HepG2 (cell line): ENCODE results near the gene S100A10. TPM values are rescaled to one million over a fixed set of nuclear protein-coding genes. Genes with fewer than 3 reads are reported as not detected.

Source experiments
- ARNT2 ChIP-seq: sonication (generic); formaldehyde crosslinking; IDR thresholded peaks from 2 replicates; pipeline ENCODE4 v1.8.0; 2022; ENCODE audit warnings: mild to moderate bottlenecking, low read depth, missing genetic modification reagents, moderate library complexity
- BORCS8-MEF2B ChIP-seq: sonication (generic); formaldehyde crosslinking; IDR thresholded peaks from 2 replicates; pipeline ENCODE4 v1.8.0; 2022; ENCODE audit warnings: mild to moderate bottlenecking, missing genetic modification reagents
- EP300 ChIP-seq, 3 experiments: sonication (generic) in 1 of 3; formaldehyde crosslinking in 1 of 3; IDR thresholded peaks; 2 replicates each; pipeline versions ENCODE4 v1.5.1 to v1.6.1; 2011 to 2020; ENCODE audit warnings: low read depth in 2 of 3, low read length in 2 of 3, borderline replicate concordance in 1 of 3, improper control_type of control experiment in 1 of 3, mild to moderate bottlenecking in 1 of 3, missing genetic modification reagents in 1 of 3, moderate library complexity in 1 of 3
- HDAC6 ChIP-seq: fragments of 200-600 bp; sonication (generic); IDR thresholded peaks from 2 replicates; pipeline ENCODE4 v1.7.0; 2017; ENCODE audit warnings: mild to moderate bottlenecking, antibody characterized with exemption, low read length, low read depth
- HNF4A ChIP-seq: sonication (generic); formaldehyde crosslinking; IDR thresholded peaks from 2 replicates; pipeline ENCODE4 v1.4.0; 2020; ENCODE audit warnings: missing genetic modification reagents
- HNF4G ChIP-seq, 2 experiments: sonication (generic) in 1 of 2; formaldehyde crosslinking in 1 of 2; IDR thresholded peaks; 2 replicates each; pipeline versions ENCODE4 v1.4.0 to v1.6.1; 2011 to 2020; ENCODE audit warnings: borderline replicate concordance in 2 of 2, low read depth in 2 of 2, mild to moderate bottlenecking in 2 of 2, low read length in 1 of 2, missing genetic modification reagents in 1 of 2, moderate library complexity in 1 of 2
- MLLT10 ChIP-seq: sonication (generic); formaldehyde crosslinking; IDR thresholded peaks from 2 replicates; pipeline ENCODE4 v1.4.0; 2020; ENCODE audit warnings: missing genetic modification reagents
- RAD51 ChIP-seq: fragments of 450-650 bp; IDR thresholded peaks from 2 replicates; pipeline ENCODE4 v1.6.1; 2016; ENCODE audit warnings: borderline replicate concordance
- RFXAP ChIP-seq: sonication (generic); formaldehyde crosslinking; IDR thresholded peaks from 2 replicates; pipeline ENCODE4 v1.4.0; 2020; ENCODE audit warnings: missing genetic modification reagents, borderline replicate concordance
- SNRNP70 ChIP-seq: fragments of 200-400 bp; formaldehyde crosslinking; IDR thresholded peaks from 2 replicates; pipeline ENCODE4 v1.6.1; 2017; ENCODE audit warnings: mild to moderate bottlenecking, low read depth, low read length, moderate library complexity
- SP2 ChIP-seq: sonication (generic); formaldehyde crosslinking; IDR thresholded peaks from 2 replicates; pipeline ENCODE4 v1.5.1; 2020; ENCODE audit warnings: mild to moderate bottlenecking, missing genetic modification reagents
- ZNF136 ChIP-seq: sonication (generic); formaldehyde crosslinking; IDR thresholded peaks from 2 replicates; pipeline ENCODE4 v1.8.1; 2022; ENCODE audit warnings: low read depth, mild to moderate bottlenecking, moderate library complexity, missing genetic modification reagents
- ZNF326 ChIP-seq: sonication (generic); formaldehyde crosslinking; IDR thresholded peaks from 2 replicates; pipeline ENCODE4 v1.4.0; 2020; ENCODE audit warnings: missing genetic modification reagents, borderline replicate concordance
- ZNF761 ChIP-seq: sonication (generic); formaldehyde crosslinking; conservative IDR thresholded peaks from 2 replicates; pipeline ENCODE4 v1.4.0; 2020; ENCODE audit warnings: mild to moderate bottlenecking, missing genetic modification reagents
- ZSCAN29 ChIP-seq: sonication (generic); formaldehyde crosslinking; conservative IDR thresholded peaks from 2 replicates; pipeline ENCODE4 v1.4.0; 2020; ENCODE audit warnings: mild to moderate bottlenecking, missing genetic modification reagents
- polyA plus RNA-seq, 8 experiments: library from polyadenylated mRNA; depleted of rRNA in 3 of 8; stranded (reverse) in 7 of 8; unstranded in 1 of 8; fragments of >200 nt; fragmentation: Illumina TruSeq in 4 of 8; extraction: Trizol in 4 of 8; gene quantifications; 2 replicates each; pipeline versions ENCODE4 v1.2.1 to v1.2.3, GENCODE V29; 2011 to 2016; ENCODE audit warnings: low read depth in 4 of 8, missing spikeins in 1 of 8, mixed read lengths in 1 of 8; ENCODE audit not compliant: insufficient read depth in 1 of 8
- total RNA-seq, 5 experiments: library from RNA; depleted of rRNA; stranded (reverse); fragments of >200 nt; fragmentation: Illumina TruSeq; extraction: Trizol; gene quantifications; 2 replicates each; pipeline ENCODE4 v1.2.3, GENCODE V29; 2016; ENCODE audit warnings: low read depth in 1 of 5
- TF ChIP-seq, protein P1 (sequence below): sonication (generic); formaldehyde crosslinking; IDR thresholded peaks from 2 replicates; pipeline ENCODE4 v1.5.0; 2020; ENCODE audit warnings: mild to moderate bottlenecking, missing genetic modification reagents
- TF ChIP-seq, protein P2 (sequence below): sonication (generic); formaldehyde crosslinking; IDR thresholded peaks from 2 replicates; pipeline ENCODE4 v1.5.0; 2020; ENCODE audit warnings: missing genetic modification reagents
- TF ChIP-seq, protein P3 (sequence below): sonication (generic); formaldehyde crosslinking; IDR thresholded peaks from 2 replicates; pipeline ENCODE4 v1.5.0; 2020; ENCODE audit warnings: mild to moderate bottlenecking, missing genetic modification reagents
- TF ChIP-seq, protein P4 (sequence below): IDR thresholded peaks from 2 replicates; pipeline ENCODE4 v1.6.1; 2018; ENCODE audit warnings: missing genetic modification reagents

Gene S100A10
- total and polyA plus RNA-seq, 2 of the 13 experiments (the other 11 are each of a cell fraction or from before 2014, with no cell fraction given): 16.8 to 28.7 TPM

DNA sequence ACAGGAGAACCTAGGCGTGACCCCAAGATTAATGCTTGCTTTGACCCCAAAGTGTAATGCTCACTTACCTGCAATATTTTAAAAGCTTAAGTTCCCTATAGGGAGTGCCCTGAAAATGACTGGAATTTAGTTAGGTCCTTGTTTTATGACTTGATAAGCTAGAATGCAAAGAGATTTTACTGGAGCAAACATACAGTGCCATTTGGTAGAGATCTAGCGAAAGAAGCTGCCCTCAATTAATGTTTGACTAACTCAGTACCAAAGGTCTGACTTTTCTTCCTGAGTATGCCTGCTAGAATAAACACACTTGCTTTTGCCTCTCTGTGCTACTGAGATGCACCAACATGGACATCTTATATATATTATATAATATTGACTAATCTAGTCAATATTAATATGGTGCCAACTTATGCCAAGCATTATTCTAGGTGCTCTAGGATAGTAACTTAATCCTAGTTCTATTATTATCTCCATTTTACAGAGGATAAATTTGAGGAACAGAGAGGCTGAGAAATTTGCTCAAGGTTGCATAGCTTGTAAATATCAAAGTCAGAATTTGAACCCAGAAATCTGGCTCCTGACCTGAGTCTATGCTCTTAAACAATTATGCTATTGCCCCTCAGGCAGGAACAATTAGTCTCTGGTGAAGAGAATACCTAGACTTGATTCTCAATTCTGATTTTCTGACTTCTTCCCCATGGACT, 18.2 kb downstream of the S100A10 start (continued):
- TF ChIP-seq, protein P1, sequence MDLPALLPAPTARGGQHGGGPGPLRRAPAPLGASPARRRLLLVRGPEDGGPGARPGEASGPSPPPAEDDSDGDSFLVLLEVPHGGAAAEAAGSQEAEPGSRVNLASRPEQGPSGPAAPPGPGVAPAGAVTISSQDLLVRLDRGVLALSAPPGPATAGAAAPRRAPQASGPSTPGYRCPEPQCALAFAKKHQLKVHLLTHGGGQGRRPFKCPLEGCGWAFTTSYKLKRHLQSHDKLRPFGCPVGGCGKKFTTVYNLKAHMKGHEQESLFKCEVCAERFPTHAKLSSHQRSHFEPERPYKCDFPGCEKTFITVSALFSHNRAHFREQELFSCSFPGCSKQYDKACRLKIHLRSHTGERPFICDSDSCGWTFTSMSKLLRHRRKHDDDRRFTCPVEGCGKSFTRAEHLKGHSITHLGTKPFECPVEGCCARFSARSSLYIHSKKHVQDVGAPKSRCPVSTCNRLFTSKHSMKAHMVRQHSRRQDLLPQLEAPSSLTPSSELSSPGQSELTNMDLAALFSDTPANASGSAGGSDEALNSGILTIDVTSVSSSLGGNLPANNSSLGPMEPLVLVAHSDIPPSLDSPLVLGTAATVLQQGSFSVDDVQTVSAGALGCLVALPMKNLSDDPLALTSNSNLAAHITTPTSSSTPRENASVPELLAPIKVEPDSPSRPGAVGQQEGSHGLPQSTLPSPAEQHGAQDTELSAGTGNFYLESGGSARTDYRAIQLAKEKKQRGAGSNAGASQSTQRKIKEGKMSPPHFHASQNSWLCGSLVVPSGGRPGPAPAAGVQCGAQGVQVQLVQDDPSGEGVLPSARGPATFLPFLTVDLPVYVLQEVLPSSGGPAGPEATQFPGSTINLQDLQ: no peak
- no peak for TF ChIP-seq ZNF326
- no peak for TF ChIP-seq SNRNP70
- no peak for TF ChIP-seq HDAC6
- no peak for TF ChIP-seq RFXAP (CRISPR knock-in tag)
- no peak for TF ChIP-seq ZNF136 (CRISPR knock-in tag)
- no peak for TF ChIP-seq ZNF761 (CRISPR knock-in tag)
- TF ChIP-seq, protein P2, sequence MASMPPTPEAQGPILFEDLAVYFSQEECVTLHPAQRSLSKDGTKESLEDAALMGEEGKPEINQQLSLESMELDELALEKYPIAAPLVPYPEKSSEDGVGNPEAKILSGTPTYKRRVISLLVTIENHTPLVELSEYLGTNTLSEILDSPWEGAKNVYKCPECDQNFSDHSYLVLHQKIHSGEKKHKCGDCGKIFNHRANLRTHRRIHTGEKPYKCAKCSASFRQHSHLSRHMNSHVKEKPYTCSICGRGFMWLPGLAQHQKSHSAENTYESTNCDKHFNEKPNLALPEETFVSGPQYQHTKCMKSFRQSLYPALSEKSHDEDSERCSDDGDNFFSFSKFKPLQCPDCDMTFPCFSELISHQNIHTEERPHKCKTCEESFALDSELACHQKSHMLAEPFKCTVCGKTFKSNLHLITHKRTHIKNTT (CRISPR knock-in tag): no peak
- no peak for TF ChIP-seq ZSCAN29 (CRISPR knock-in tag)
- TF ChIP-seq, protein P3, sequence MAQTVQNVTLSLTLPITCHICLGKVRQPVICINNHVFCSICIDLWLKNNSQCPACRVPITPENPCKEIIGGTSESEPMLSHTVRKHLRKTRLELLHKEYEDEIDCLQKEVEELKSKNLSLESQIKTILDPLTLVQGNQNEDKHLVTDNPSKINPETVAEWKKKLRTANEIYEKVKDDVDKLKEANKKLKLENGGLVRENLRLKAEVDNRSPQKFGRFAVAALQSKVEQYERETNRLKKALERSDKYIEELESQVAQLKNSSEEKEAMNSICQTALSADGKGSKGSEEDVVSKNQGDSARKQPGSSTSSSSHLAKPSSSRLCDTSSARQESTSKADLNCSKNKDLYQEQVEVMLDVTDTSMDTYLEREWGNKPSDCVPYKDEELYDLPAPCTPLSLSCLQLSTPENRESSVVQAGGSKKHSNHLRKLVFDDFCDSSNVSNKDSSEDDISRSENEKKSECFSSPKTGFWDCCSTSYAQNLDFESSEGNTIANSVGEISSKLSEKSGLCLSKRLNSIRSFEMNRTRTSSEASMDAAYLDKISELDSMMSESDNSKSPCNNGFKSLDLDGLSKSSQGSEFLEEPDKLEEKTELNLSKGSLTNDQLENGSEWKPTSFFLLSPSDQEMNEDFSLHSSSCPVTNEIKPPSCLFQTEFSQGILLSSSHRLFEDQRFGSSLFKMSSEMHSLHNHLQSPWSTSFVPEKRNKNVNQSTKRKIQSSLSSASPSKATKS (CRISPR knock-in tag): no peak
- peak in 1 of 2 experiments; percentile 26; a peak in 1 of 4 replicates for TF ChIP-seq EP300 (IDR thresholded peaks at IDR 0.05; ENCODE audit: low read depth in 2 of 2, low read length in 2 of 2)
- no peak for TF ChIP-seq EP300 (CRISPR knock-in tag; IDR thresholded peaks at IDR 0.05; ENCODE audit: borderline replicate concordance)
- no peak for TF ChIP-seq ARNT2 (CRISPR knock-in tag)
- TF ChIP-seq SP2: no peak
- no peak for TF ChIP-seq MLLT10 (CRISPR knock-in tag)
- TF ChIP-seq HNF4A (CRISPR knock-in tag): peak; percentile 68
- TF ChIP-seq, protein P4, sequence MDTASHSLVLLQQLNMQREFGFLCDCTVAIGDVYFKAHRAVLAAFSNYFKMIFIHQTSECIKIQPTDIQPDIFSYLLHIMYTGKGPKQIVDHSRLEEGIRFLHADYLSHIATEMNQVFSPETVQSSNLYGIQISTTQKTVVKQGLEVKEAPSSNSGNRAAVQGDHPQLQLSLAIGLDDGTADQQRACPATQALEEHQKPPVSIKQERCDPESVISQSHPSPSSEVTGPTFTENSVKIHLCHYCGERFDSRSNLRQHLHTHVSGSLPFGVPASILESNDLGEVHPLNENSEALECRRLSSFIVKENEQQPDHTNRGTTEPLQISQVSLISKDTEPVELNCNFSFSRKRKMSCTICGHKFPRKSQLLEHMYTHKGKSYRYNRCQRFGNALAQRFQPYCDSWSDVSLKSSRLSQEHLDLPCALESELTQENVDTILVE: no peak
- no peak for TF ChIP-seq RAD51
- no peak for TF ChIP-seq BORCS8-MEF2B (CRISPR knock-in tag)
- peak; percentile 52; the same call in 1 of the 2 replicates for TF ChIP-seq HNF4G (IDR thresholded peaks at IDR 0.05; ENCODE audit: borderline replicate concordance, low read depth, low read length)
- no peak for TF ChIP-seq HNF4G (CRISPR knock-in tag; IDR thresholded peaks at IDR 0.05; ENCODE audit: borderline replicate concordance, low read depth)
